ENCODE measurements around the gene ATXN2.
"Not testable (repeated sequence)": the region's sequence is repeated elsewhere in the genome, so short reads cannot be mapped to it uniquely, and the experiment has no call there.

The ATXN2 gene, protein sequence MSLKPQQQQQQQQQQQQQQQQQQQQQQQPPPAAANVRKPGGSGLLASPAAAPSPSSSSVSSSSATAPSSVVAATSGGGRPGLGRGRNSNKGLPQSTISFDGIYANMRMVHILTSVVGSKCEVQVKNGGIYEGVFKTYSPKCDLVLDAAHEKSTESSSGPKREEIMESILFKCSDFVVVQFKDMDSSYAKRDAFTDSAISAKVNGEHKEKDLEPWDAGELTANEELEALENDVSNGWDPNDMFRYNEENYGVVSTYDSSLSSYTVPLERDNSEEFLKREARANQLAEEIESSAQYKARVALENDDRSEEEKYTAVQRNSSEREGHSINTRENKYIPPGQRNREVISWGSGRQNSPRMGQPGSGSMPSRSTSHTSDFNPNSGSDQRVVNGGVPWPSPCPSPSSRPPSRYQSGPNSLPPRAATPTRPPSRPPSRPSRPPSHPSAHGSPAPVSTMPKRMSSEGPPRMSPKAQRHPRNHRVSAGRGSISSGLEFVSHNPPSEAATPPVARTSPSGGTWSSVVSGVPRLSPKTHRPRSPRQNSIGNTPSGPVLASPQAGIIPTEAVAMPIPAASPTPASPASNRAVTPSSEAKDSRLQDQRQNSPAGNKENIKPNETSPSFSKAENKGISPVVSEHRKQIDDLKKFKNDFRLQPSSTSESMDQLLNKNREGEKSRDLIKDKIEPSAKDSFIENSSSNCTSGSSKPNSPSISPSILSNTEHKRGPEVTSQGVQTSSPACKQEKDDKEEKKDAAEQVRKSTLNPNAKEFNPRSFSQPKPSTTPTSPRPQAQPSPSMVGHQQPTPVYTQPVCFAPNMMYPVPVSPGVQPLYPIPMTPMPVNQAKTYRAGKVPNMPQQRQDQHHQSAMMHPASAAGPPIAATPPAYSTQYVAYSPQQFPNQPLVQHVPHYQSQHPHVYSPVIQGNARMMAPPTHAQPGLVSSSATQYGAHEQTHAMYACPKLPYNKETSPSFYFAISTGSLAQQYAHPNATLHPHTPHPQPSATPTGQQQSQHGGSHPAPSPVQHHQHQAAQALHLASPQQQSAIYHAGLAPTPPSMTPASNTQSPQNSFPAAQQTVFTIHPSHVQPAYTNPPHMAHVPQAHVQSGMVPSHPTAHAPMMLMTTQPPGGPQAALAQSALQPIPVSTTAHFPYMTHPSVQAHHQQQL

GRCh38 chr12:111598637-111599452, at the start of gene ATXN2:
TSS of gene ATXN2 (minus strand) at chr12:111599315. CDS start at chr12:111599034, 281 bp downstream.
- peak; percentile 76 for DNase-seq

- no peak for DNase-seq
Observed at GRCh38 chr12:111645433-111645832, 46.3 kb upstream of the ATXN2 start.

GRCh38 chr12:111643427-111643826, 44.3 kb upstream of the ATXN2 start:
- no peak for DNase-seq

- DNase-seq, result no peak
Observed at GRCh38 chr12:111642681-111643426, 43.7 kb upstream of the ATXN2 start.

- no peak for DNase-seq
Observed at GRCh38 chr12:111640506-111640905, 41.4 kb upstream of the ATXN2 start.

DNA sequence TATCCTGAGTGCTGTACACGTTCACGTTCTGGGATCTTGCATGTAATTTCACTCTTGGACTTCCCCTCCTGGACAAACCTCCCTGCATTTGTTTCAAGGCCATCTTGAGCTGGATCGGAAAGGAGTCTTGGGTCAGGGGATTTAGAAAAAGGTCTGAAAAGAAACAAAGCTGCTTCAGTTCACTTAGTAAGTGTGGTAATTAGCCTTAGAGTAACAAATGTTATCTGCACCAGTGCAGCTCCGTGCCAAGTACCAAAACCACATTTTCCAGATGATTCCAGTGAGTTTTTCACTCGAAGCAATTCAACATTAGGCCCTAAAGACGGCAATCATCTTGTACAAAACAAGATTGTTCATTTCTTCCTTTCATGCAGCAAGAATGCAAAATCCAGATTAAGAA, 39.4 kb upstream of the ATXN2 start:
- DNase-seq, result no peak

- no peak for DNase-seq
Observed at GRCh38 chr12:111636209-111636945, 37.3 kb upstream of the ATXN2 start.

DNA sequence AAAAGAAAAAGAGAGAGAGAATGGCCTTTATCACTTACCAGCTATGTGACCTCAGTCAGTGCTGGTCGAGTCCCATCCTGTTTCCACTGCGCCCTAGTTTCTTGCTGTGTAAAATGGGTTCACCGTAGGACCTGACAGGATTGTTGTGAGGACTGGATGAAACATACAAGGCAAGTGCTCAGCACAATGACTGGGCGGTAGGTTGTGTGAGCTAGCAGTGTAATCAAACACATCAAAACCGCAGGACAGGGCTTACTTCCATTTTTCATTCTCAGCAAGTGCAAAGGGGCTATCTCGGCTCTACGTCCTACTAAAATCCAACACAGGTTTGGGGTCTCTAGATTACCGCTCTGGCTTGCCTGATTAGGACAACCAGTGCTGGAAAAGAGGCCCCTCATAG, 36.4 kb upstream of the ATXN2 start:
- no peak for DNase-seq

GRCh38 chr12:111628505-111629260, 29.6 kb upstream of the ATXN2 start:
- DNase-seq, result no peak

GRCh38 chr12:111626230-111626629, 27.1 kb upstream of the ATXN2 start:
- no peak for DNase-seq

DNA sequence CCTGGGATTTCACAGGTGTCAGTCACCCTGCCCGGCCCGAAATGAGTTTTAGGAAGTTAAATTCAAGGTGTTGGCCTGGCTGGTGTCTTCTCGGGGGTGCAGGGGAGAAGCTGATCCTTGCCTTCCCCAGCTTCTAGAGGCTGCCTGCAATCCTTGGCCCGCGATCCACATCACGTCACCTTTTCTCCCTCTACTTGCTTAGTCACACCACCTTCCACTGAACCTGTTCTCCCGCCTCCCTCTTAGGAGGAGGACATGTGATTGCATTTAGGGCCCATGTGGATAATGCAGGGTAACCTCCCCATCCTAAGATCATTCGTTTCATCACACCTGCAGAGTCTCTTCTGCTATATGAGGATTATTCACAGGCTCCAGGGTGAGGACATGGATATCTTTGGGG, 25.4 kb upstream of the ATXN2 start:
- no peak for DNase-seq

DNA sequence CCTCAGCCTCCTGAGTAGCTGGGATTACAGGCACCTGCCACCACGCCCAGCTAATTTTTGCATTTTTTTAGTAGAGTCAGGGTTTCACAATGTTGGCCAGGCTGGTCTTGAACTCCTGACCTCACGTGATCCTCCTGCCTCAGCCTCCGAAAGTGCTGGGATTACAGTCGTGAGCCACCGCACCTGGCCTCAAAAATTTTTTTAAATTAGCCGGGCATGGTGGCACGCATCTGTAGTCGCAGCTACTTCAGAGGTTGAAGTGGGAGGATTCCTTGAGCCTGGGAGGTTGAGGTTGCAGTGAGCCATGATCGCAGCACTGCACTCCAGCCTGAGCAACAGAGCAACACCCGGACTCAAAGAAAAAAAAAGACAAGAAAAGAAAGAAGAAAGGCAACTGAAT, 18.7 kb upstream of the ATXN2 start:
- DNase-seq, result not testable (repeated sequence)

DNA sequence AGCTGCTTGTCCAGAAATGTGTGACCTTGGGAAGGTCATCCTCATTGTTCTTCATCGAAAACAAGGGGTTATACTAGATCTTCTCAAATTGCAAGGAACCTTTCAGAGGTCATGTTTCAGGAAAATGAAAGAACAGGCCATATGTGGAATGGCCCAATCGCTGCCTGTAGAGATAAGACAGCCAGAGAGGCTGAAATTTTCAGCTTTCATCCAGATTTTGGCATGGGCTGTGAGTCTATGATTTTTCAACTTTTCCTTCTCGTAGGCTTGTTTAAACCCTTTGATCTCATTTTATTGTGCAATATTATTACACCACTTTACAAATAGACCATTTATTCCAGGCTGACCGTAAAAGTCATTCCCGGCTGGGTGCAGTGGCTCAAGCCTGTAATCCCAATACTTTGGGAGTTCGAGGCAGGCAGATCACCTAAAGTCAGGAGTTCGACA, 17.1 kb upstream of the ATXN2 start:
- no peak for DNase-seq

GRCh38 chr12:111607239-111607638, 8.1 kb upstream of the ATXN2 start:
- DNase-seq, result no peak

DNA sequence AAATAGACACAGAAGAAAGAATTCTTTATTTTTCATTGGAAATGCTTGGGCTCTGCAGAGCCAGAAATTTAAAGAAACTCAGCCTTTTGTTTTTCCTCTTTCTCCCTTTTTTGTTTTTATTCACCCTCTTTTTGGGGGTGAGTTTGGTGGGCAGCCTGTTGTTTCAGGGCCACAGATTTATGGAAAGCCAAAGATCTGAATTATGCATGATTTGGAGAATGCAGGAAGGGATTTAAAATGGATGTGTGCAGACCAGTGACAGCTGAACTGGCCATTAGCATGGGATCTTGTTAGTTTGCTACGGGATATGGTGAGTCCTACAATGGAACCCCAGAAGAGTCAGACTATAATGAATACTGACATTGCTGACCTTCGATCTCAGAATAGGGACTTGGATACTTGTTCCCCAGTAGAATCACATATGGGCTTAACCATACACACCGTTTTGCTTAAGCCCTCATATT, 7.7 kb upstream of the ATXN2 start:
- DNase-seq, result no peak

GRCh38 chr12:111605911-111606766, 7.0 kb upstream of the ATXN2 start:
- no peak for DNase-seq

- DNase-seq, result not testable (repeated sequence)
Observed at GRCh38 chr12:111602857-111603256, 3.7 kb upstream of the ATXN2 start.

GRCh38 chr12:111602348-111602747, 3.2 kb upstream of the ATXN2 start:
- DNase-seq, result no peak

GRCh38 chr12:111600986-111601385, 1.9 kb upstream of the ATXN2 start:
- DNase-seq, result not testable (repeated sequence)

Measured in stimulated activated naive CD4-positive, alpha-beta T cell treated with Interleukin-2 at 50 U/mL for 16 hours (primary cell).